ENCODE measurements around the gene RBM7.

The RBM7 gene

GRCh38 chr11:114447444-114447843 is 47.0 kb downstream of the RBM7 start:
- DNase-seq (ENCODE audit: low read depth in 1 of 2, low spot score in 1 of 2) = no peak

- DNase-seq (ENCODE audit: low read depth in 1 of 2, low spot score in 1 of 2) = no peak
Observed at GRCh38 chr11:114447892-114448291, 47.4 kb downstream of the RBM7 start.

GRCh38 chr11:114448749-114449482 is 48.5 kb downstream of the RBM7 start:
- no peak for DNase-seq (ENCODE audit: low read depth in 1 of 2, low spot score in 1 of 2)

GRCh38 chr11:114449845-114450244 is 49.4 kb downstream of the RBM7 start:
- DNase-seq (ENCODE audit: low read depth in 1 of 2, low spot score in 1 of 2) = no peak

GRCh38 chr11:114452399-114452798 is 51.9 kb downstream of the RBM7 start:
- DNase-seq (ENCODE audit: low read depth in 1 of 2, low spot score in 1 of 2) = no peak
